ENCODE data around the gene XCR1.

DNA sequence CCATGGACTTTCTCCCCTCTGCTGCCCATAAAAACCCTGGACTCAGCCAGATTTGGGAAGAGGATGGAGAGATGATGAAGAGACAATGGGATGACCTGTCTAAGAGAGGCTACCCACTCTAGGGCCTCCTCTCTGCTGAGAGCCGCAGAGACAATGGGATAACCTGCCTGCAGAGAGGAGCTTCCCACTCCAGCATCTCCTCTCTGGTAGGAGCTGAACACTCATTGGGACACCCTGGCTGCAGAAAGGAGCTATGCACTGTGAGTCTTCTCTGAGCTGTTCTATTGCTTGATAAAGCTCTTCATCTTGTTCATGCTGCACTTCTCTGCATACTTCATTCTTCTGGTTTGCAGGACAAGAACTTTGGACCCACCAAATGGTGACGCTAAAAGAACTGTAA is 4.5 kb upstream of the XCR1 start:
- TF ChIP-seq TAF1 (IDR thresholded peaks at IDR 0.05; ENCODE audit: low read depth) (no peak), EGR1 (IDR thresholded peaks at IDR 0.05) (no peak), FOXM1 (IDR thresholded peaks at IDR 0.05; ENCODE audit: borderline replicate concordance, low read depth) (no peak), YY1 (IDR thresholded peaks at IDR 0.05; ENCODE audit: low read depth) (no peak), CREB1 (IDR thresholded peaks at IDR 0.05; ENCODE audit: low read depth) (no peak), TEAD4 (IDR thresholded peaks at IDR 0.05) (no peak), EP300 (IDR thresholded peaks at IDR 0.05; ENCODE audit: borderline replicate concordance) (no peak), NFIC (IDR thresholded peaks at IDR 0.05) (no peak), ZBTB7A (IDR thresholded peaks at IDR 0.05; ENCODE audit: low read depth) (no peak)
- TF ChIP-seq, protein P1, sequence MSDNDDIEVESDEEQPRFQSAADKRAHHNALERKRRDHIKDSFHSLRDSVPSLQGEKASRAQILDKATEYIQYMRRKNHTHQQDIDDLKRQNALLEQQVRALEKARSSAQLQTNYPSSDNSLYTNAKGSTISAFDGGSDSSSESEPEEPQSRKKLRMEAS (IDR thresholded peaks at IDR 0.05) = no peak
- TF ChIP-seq, protein P2, sequence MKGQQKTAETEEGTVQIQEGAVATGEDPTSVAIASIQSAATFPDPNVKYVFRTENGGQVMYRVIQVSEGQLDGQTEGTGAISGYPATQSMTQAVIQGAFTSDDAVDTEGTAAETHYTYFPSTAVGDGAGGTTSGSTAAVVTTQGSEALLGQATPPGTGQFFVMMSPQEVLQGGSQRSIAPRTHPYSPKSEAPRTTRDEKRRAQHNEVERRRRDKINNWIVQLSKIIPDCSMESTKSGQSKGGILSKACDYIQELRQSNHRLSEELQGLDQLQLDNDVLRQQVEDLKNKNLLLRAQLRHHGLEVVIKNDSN (IDR thresholded peaks at IDR 0.05) = no peak
- TF ChIP-seq, protein P3, sequence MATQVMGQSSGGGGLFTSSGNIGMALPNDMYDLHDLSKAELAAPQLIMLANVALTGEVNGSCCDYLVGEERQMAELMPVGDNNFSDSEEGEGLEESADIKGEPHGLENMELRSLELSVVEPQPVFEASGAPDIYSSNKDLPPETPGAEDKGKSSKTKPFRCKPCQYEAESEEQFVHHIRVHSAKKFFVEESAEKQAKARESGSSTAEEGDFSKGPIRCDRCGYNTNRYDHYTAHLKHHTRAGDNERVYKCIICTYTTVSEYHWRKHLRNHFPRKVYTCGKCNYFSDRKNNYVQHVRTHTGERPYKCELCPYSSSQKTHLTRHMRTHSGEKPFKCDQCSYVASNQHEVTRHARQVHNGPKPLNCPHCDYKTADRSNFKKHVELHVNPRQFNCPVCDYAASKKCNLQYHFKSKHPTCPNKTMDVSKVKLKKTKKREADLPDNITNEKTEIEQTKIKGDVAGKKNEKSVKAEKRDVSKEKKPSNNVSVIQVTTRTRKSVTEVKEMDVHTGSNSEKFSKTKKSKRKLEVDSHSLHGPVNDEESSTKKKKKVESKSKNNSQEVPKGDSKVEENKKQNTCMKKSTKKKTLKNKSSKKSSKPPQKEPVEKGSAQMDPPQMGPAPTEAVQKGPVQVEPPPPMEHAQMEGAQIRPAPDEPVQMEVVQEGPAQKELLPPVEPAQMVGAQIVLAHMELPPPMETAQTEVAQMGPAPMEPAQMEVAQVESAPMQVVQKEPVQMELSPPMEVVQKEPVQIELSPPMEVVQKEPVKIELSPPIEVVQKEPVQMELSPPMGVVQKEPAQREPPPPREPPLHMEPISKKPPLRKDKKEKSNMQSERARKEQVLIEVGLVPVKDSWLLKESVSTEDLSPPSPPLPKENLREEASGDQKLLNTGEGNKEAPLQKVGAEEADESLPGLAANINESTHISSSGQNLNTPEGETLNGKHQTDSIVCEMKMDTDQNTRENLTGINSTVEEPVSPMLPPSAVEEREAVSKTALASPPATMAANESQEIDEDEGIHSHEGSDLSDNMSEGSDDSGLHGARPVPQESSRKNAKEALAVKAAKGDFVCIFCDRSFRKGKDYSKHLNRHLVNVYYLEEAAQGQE (IDR thresholded peaks at IDR 0.05; ENCODE audit: low read depth) = no peak
